Measurements from ENCODE around the gene OXCT2. TPM values are rescaled to one million over a fixed set of nuclear protein-coding genes. Genes with fewer than 3 reads are reported as not detected.
A peak's percentile ranks its signal among the peaks of the same experiment; 100 is the strongest.
"Not testable (repeated sequence)": the region's sequence is repeated elsewhere in the genome, so short reads cannot be mapped to it uniquely, and the experiment has no call there.

The OXCT2 gene
- total and polyA plus RNA-seq, 8 donors: 0.15 to 0.82 (median 0.38) TPM; not detected in 1

DNA sequence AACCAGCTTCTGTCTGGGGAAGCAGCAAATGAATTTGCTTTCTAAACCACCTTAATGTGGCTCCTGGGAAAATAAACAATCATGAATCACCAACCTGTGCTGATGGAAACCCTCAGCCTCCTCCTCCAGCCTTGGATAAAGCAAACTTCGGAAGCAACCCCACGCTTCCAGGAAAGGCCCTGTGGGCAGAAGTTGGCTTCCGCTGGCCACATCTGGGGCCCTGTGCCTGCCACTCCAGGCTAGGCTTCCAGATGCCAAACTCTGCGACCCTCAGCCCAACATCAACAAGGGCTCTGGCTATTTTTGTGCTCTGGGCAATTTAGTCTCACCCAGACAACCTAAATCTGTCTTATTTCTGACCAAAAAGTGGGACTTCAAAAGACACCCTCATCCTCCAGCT is 6.2 kb upstream of the OXCT2 start:
- intact Hi-C loops (cut with DNase I): no loop called here
- H3K27ac ChIP-seq: no peak overlapping the region
- H3K4me1 ChIP-seq: no peaks in the 10 kb centered on the region
- TF ChIP-seq, protein P1, sequence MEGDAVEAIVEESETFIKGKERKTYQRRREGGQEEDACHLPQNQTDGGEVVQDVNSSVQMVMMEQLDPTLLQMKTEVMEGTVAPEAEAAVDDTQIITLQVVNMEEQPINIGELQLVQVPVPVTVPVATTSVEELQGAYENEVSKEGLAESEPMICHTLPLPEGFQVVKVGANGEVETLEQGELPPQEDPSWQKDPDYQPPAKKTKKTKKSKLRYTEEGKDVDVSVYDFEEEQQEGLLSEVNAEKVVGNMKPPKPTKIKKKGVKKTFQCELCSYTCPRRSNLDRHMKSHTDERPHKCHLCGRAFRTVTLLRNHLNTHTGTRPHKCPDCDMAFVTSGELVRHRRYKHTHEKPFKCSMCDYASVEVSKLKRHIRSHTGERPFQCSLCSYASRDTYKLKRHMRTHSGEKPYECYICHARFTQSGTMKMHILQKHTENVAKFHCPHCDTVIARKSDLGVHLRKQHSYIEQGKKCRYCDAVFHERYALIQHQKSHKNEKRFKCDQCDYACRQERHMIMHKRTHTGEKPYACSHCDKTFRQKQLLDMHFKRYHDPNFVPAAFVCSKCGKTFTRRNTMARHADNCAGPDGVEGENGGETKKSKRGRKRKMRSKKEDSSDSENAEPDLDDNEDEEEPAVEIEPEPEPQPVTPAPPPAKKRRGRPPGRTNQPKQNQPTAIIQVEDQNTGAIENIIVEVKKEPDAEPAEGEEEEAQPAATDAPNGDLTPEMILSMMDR (IDR thresholded peaks at IDR 0.05): no peak
- peaks cover 0 to 3% of the 10 kb centered on the region in 2 donors for H3K27me3 ChIP-seq
- DNase-seq: no peak
- H3K36me3 ChIP-seq: no peaks in the 10 kb centered on the region
- H3K9me3 ChIP-seq: no peaks in the 10 kb centered on the region
- H3K4me3 ChIP-seq: no peak overlapping the region
- no peak for ATAC-seq

DNA sequence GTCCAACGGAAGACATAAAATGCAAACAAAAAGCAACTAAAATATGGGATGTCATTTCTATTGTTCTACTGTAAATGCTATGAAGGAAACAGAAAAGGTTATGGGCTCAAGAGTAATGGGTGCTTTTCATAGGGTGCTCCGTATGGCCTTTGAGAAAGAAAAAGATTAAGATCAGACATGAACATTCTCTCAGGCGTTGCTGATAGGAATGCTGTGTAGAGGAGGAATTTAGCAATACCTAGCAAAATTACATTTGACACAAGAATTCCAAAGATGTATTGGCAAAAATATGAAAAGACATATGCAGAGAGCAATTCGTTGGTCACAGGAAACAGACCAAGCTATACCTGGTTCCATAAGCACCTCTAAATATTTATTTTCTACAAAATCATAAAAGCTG is 5.7 kb upstream of the OXCT2 start:
- DNase-seq: no peak
- intact Hi-C loops (cut with DNase I): no loop called here
- H3K4me3 ChIP-seq: no peak overlapping the region
- no peaks in the 10 kb centered on the region for H3K9me3 ChIP-seq
- TF ChIP-seq, protein P1 (IDR thresholded peaks at IDR 0.05): no peak
- no peak for ATAC-seq
- H3K36me3 ChIP-seq: no peaks in the 10 kb centered on the region
- H3K4me1 ChIP-seq: no peaks in the 10 kb centered on the region
- H3K27ac ChIP-seq: no peak overlapping the region
- H3K27me3 ChIP-seq: peaks cover 0 to 3% of the 10 kb centered on the region in 2 donors

DNA sequence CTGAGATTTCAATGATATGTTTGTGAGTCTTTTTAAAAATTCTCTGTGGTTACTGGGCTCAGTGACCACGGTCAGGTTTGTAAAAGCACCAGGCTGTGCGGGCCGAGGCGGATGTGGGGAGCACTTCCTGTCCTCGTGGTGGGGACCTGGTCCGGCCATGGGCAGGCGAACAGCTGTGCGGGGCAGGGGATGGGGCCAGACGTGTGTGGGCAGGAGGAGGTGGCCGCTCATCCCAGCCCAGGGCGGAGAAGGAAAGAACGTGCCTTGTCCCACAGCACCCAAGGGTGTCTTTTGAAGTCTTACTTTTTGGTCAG is 5.2 kb upstream of the OXCT2 start:
- H3K36me3 ChIP-seq: no peaks in the 10 kb centered on the region
- ATAC-seq (no peak), DNase-seq (peak in 1 of 4 donors; percentile 72)
- TF ChIP-seq, protein P1 (IDR thresholded peaks at IDR 0.05): no peak
- no peak overlapping the region for H3K27ac ChIP-seq
- no peaks in the 10 kb centered on the region for H3K4me1 ChIP-seq
- H3K27me3 ChIP-seq: peaks cover 0 to 5% of the 10 kb centered on the region in 2 donors
- no peak overlapping the region for H3K4me3 ChIP-seq
- H3K9me3 ChIP-seq: no peaks in the 10 kb centered on the region
- intact Hi-C loops (cut with DNase I): no loop called here

- intact Hi-C loops (cut with DNase I); H3K9me3 ChIP-seq; H3K4me3 ChIP-seq; H3K36me3 ChIP-seq; H3K27ac ChIP-seq; H3K4me1 ChIP-seq; DNase-seq; ATAC-seq: not testable (repeated sequence)
- peaks cover 3 to 10% of the 10 kb centered on the region in 2 donors for H3K27me3 ChIP-seq
These were observed 4.7 kb upstream of the OXCT2 start for GRCh38 chr1:39775676-39776399.

- ATAC-seq; H3K27ac ChIP-seq; H3K4me3 ChIP-seq; H3K9me3 ChIP-seq; H3K36me3 ChIP-seq; intact Hi-C loops (cut with DNase I); H3K4me1 ChIP-seq; DNase-seq: not testable (repeated sequence)
- peaks cover 3 to 11% of the 10 kb centered on the region in 2 donors for H3K27me3 ChIP-seq
These were observed 4.0 kb upstream of the OXCT2 start for GRCh38 chr1:39775141-39775540.

DNA sequence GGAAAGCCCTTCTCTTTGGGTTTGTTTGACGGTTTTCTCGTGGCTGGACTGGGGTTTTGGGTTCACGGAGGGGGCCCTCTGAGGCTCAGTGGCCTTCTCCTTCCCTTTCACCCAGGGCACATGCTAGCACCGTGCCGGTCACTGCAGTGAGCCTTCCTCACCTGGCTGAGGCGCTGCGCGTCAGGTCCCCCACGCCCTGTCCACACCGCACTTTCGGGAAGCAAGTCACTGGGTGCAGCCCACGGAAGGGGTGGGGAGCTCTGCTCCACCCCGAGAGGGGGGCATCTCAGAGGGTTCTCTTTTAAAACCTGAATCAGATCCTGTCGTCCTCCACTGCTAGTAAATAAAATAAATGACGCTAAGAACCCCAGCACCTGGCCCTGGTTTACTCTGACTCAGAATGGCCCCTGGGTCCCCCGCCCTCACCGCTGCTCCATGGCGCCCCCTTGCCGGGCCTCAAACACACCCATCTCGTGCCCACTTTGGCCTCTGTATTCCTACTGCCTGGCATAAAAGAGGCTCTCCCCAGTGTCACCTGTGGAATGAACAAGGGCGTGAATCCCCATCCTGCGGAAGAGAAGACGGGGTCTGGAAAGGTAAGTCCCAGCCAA is 2.3 kb upstream of the OXCT2 start:
- intact Hi-C loops (cut with DNase I): not testable (repeated sequence)

DNA sequence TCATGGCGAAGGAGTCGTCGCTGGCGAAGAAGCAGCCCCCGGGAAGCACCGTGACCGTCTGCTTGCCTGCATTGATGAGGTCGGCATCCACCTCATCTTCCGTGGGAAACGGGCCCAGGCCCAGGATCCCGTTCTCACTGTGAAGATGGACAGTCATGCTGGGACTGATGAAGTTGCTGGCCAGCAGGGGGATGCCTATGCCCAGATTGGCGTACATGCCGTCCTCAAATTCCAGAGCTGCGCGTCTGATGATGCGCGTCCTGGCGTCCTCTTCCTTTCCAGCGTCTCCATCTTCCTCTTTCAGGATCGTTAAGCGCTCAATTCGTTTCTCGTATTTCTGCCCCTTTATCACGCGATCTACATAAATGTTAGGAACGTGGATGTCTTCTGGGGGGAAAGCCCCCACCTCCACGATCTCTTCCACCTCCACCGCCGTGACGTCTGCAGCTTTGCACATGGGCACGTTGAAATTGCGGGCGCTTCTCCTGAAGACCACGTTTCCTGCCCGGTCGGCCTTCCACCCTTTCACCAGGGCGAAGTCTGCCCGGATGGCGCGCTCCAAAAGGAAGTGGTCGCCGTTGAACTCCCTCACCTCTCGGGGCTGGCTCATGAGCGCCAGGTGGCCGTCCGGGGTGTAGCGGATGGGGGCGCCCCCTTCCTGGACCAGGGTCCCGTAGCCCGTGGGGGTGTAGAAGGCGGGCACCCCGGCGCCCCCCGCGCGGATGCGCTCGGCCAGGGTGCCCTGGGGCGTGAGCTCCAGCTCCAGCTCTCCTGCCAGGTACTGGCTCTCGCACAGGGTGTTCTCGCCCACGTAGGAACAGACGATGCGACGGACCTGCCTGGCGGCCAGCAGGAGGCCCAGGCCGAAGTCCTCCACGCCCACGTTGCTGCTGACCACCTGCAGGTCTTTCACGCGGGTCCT is 787 bp downstream of the OXCT2 start:
- H3K36me3 ChIP-seq; H3K27me3 ChIP-seq; H3K9me3 ChIP-seq; H3K4me3 ChIP-seq; H3K4me1 ChIP-seq; DNase-seq; intact Hi-C loops (cut with DNase I); H3K27ac ChIP-seq: not testable (repeated sequence)
- peak; percentile 40 for ATAC-seq

More for the DNA sequence above, 2.3 kb upstream of the OXCT2 start:
- DNase-seq, H3K4me3 ChIP-seq, H3K9me3 ChIP-seq, ATAC-seq, H3K27ac ChIP-seq, H3K36me3 ChIP-seq, H3K4me1 ChIP-seq: not testable (repeated sequence)
- peaks cover 3 to 11% of the 10 kb centered on the region in 2 donors for H3K27me3 ChIP-seq

DNA sequence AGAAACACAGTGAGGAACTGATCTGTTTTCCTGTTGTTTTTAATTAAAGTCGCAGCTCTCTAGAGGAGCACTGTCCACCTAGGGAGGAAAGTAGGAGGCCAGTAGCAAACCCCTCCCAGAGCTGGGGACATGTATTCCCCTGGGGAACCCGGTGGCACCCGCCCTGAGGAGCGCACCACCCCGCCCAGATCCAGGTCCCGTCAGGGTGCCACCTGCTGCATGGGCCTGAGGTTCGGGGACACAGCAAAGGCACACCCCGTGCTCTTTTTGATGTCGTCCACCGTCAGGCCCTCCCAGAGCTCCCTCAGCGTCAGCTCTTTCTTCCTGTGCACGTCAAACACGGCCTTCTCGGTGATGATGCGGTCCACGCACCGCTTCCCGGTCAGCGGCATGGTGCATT is 1.6 kb downstream of the OXCT2 start:
- H3K4me1 ChIP-seq; H3K27ac ChIP-seq; DNase-seq; H3K9me3 ChIP-seq; H3K36me3 ChIP-seq; H3K27me3 ChIP-seq; H3K4me3 ChIP-seq; ATAC-seq; intact Hi-C loops (cut with DNase I): not testable (repeated sequence)

DNA sequence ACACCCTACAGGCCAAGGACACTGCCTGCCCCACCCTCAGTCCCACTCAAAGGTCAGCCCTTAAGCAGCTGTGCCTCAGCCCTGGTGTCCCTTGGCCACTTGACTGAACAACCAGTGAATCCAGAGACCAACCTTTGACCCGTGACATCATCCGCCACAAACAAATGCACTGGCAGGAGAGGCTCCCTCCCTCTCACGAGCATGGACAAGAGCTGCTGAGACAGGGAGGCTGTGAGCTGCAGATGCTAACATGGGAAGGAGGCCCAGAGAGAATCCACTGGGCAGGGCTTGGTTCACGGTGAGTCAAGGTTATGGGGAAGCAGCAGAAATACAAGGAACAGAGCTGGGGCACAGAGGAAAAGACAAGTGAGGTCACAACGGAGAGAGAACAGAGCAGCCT is 4.7 kb downstream of the OXCT2 start:
- intact Hi-C loops (cut with DNase I): not testable (repeated sequence)

GRCh38 chr1:39764512-39764911 is 6.6 kb downstream of the OXCT2 start:
- DNase-seq; H3K4me3 ChIP-seq; ATAC-seq; H3K4me1 ChIP-seq; H3K36me3 ChIP-seq; H3K9me3 ChIP-seq; H3K27ac ChIP-seq; H3K27me3 ChIP-seq; intact Hi-C loops (cut with DNase I): not testable (repeated sequence)

More for the DNA sequence above, 4.7 kb downstream of the OXCT2 start:
- H3K4me3 ChIP-seq, H3K27me3 ChIP-seq, H3K9me3 ChIP-seq, H3K4me1 ChIP-seq, DNase-seq, H3K27ac ChIP-seq, H3K36me3 ChIP-seq, ATAC-seq: not testable (repeated sequence)
